Lower leg skin (tissue), 3 donors: Measurements from ENCODE around the gene PDSS1.

Experiments
- CTCF ChIP-seq, 3 donors: fragments of 450-650 bp; IDR thresholded peaks; one replicate each; pipeline ENCODE4 v1.5.1; 2016; ENCODE audit warnings: antibody characterized with exemption in 3 of 3, mild to moderate bottlenecking in 3 of 3, moderate library complexity in 2 of 3
- POLR2A ChIP-seq, 2 donors: fragments of 450-650 bp; IDR thresholded peaks; one replicate each; pipeline ENCODE4 v1.6.1; 2016 to 2017; ENCODE audit warnings: antibody characterized with exemption in 2 of 2, mild to moderate bottlenecking in 1 of 2, moderate library complexity in 1 of 2

DNA sequence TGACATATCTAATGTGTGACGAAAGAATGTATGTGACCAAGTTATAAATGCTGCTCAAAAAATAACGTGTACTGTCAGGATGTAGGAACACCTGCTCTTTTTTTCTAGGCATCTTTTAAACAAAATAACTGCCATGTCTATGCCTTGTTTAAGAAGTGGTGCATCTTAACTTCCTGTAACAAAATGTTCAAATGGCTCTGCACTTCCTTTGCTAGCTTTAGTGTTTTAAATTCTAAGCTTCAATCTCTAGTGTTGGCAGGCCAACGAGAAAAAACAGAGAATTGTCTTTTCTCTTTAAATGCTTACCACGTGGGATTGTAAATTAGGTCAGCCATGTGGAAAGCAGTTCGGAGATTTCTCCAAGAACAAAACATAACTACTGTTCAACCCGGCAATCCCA lies 14.6 kb upstream of the PDSS1 start:
- TF ChIP-seq CTCF (IDR thresholded peaks at IDR 0.05) (no peak), POLR2A (IDR thresholded peaks at IDR 0.05) (no peak)
